Measurements from ENCODE around the gene STRBP. TPM values are rescaled to one million over a fixed set of nuclear protein-coding genes. Genes with fewer than 3 reads are reported as not detected.

Gene STRBP
- total and polyA plus RNA-seq, 9 of the 15 experiments (the other 6 are each of a cell fraction or from before 2014, with no cell fraction given): 27.7 to 84.0 (median 70.2) TPM

GRCh38 chr9:123089040-123089439, 179.3 kb downstream of the STRBP start:
- Histone ChIP-seq H3K9me3 (replicated peaks; ENCODE audit: control insufficient read depth, insufficient read depth, low read depth, low read length) (no peaks in the 10 kb centered on the region), H3K27me3 (ENCODE audit: control insufficient read depth in 2 of 2, insufficient read depth in 2 of 2, low read length in 2 of 2) (no peaks in the 10 kb centered on the region), H2AFZ (ENCODE audit: low read depth, low read length) (no peak overlapping the region), H3K27ac (ENCODE audit: extremely low read depth, low read depth, low read length) (no peak overlapping the region), H3K9me1 (ENCODE audit: control insufficient read depth, insufficient read depth, low read length) (no peaks in the 10 kb centered on the region), H4K20me1 (replicated peaks; ENCODE audit: control insufficient read depth, insufficient read depth, low read length) (no peaks in the 10 kb centered on the region), H3K9ac (ENCODE audit: insufficient read depth in 1 of 2, low read depth in 2 of 2, low read length in 2 of 2) (no peak overlapping the region), H3K4me3 (no peak overlapping the region), H3K4me2 (ENCODE audit: insufficient read depth, low read length) (no peak overlapping the region), H3K36me3 (ENCODE audit: control insufficient read depth, insufficient read depth, low read length) (peaks cover 46% of the 10 kb centered on the region), H3K4me1 (replicated peaks in 1 of 2; ENCODE audit: control insufficient read depth in 2 of 2, insufficient read depth in 2 of 2, low read length in 2 of 2) (no peaks in the 10 kb centered on the region; a peak in 1 of 5 replicates), H3K79me2 (ENCODE audit: control insufficient read depth, insufficient read depth, low read length) (no peaks in the 10 kb centered on the region)
- ATAC-seq: no peak; the same call in 1 of the 3 replicates
- no peak for DNase-seq (ENCODE audit: extremely low read depth in 1 of 4, low spot score in 3 of 4)
- no TSS peak for BruUV-seq (replicated peaks)
- TF ChIP-seq CBFA2T3 (IDR thresholded peaks at IDR 0.05) (peak; percentile 29; the same call in 1 of the 2 replicates), STAT6 (CRISPR knock-in tag; IDR thresholded peaks at IDR 0.05) (no peak), ZBTB26 (CRISPR knock-in tag; IDR thresholded peaks at IDR 0.05) (no peak)
- WGBS (ENCODE audit: insufficient coverage, low coverage, missing lambda C conversion rate): 69% methylated on average over 1 of the region's 1 CpG
- ChIA-PET POLR2A (no interaction called here), CTCF (ENCODE audit: low intra/inter-chr PET ratio) (no interaction called here)
- no peak for FAIRE-seq
- in situ Hi-C loops (cut with MboI): no loop called here
- intact Hi-C loops (cut with micrococcal nuclease): loop anchor here (10.0 kb wide), 1 partner anchor 136 kb away; no protein-coding TSS in a partner anchor

Data from K562 (cell line).